Esophagus muscularis mucosa (tissue), 3 donors: ENCODE measurements around the gene GRM4.

ENCODE experiments used
- CTCF ChIP-seq, 3 experiments: fragments of 200-600 bp in 2 of 3; fragments of 450-650 bp in 1 of 3; sonication (generic) in 2 of 3; IDR thresholded peaks; one replicate each; pipeline ENCODE4 v1.5.1; 2017 to 2019; ENCODE audit warnings: antibody characterized with exemption in 3 of 3, mild to moderate bottlenecking in 2 of 3, moderate library complexity in 1 of 3
- POLR2AphosphoS5 ChIP-seq, 2 donors: sonication (generic); formaldehyde crosslinking; IDR thresholded peaks; one replicate each; pipeline ENCODE4 v1.6.1; 2017; ENCODE audit warnings: antibody characterized with exemption in 2 of 2

- TF ChIP-seq CTCF (IDR thresholded peaks at IDR 0.05) (no peak), POLR2AphosphoS5 (IDR thresholded peaks at IDR 0.05) (no peak)
Observed at GRCh38 chr6:33990061-33990541, 155.8 kb downstream of the GRM4 start.
